DND-41 (cell line): ENCODE measurements around the gene NXPH1.

Experiments used
- EZH2 ChIP-seq: IDR thresholded peaks from 3 replicates; pipeline ENCODE4 v1.6.1; 2012; ENCODE audit warnings: borderline replicate concordance, low read depth, mild to moderate bottlenecking, moderate library complexity, low read length, inconsistent platforms; ENCODE audit not compliant: severe bottlenecking
- TF ChIP-seq, protein P1 (sequence below): IDR thresholded peaks from 2 replicates; pipeline ENCODE4 v1.5.1; 2012; ENCODE audit warnings: borderline replicate concordance, low read length, moderate library complexity, mild to moderate bottlenecking; ENCODE audit not compliant: poor library complexity, severe bottlenecking; ENCODE audit errors: extremely low read depth

DNA sequence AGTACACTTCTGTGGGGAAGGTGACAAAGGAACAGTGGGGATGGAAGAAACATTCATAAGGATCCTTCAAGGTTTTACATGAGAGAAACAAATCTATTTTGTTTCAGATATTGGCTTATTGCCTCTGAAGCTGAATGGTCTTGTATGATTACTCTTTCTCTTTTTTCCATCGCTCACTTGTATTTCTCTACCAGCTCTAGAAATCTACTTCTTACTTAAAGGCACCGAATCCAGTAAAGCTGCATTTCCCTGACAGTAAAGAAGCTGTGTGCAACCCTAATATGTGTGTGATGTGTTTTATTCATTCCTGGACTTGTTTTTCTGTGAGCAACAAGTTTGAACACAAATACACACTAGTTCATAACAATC lies 45.2 kb upstream of the NXPH1 start:
- TF ChIP-seq, protein P1, sequence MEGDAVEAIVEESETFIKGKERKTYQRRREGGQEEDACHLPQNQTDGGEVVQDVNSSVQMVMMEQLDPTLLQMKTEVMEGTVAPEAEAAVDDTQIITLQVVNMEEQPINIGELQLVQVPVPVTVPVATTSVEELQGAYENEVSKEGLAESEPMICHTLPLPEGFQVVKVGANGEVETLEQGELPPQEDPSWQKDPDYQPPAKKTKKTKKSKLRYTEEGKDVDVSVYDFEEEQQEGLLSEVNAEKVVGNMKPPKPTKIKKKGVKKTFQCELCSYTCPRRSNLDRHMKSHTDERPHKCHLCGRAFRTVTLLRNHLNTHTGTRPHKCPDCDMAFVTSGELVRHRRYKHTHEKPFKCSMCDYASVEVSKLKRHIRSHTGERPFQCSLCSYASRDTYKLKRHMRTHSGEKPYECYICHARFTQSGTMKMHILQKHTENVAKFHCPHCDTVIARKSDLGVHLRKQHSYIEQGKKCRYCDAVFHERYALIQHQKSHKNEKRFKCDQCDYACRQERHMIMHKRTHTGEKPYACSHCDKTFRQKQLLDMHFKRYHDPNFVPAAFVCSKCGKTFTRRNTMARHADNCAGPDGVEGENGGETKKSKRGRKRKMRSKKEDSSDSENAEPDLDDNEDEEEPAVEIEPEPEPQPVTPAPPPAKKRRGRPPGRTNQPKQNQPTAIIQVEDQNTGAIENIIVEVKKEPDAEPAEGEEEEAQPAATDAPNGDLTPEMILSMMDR: no peak
- TF ChIP-seq EZH2: no peak
